Activated CD8-positive, alpha-beta memory T cell treated with anti-CD3 and anti-CD28 coated beads, Interleukin-2, amount 50 U/mL, for 48 hours (primary cell): ENCODE results near the gene TULP4.
"Not testable (repeated sequence)": the region's sequence is repeated elsewhere in the genome, so short reads cannot be mapped to it uniquely, and the experiment has no call there.

Source experiments
- DNase-seq: peaks from one replicate; pipeline ENCODE4 v3.0.0-alpha.2; 2020

Gene TULP4

GRCh38 chr6:158431036-158431435 lies 118.8 kb downstream of the TULP4 start:
- no peak for DNase-seq

- DNase-seq, result no peak
Measured at GRCh38 chr6:158431560-158431959, 119.3 kb downstream of the TULP4 start.

GRCh38 chr6:158437571-158437970 lies 125.3 kb downstream of the TULP4 start:
- DNase-seq, result no peak

- DNase-seq, result no peak
Measured at GRCh38 chr6:158438226-158438625, 126.0 kb downstream of the TULP4 start.

- no peak for DNase-seq
Measured at GRCh38 chr6:158439255-158439654, 127.0 kb downstream of the TULP4 start.

GRCh38 chr6:158441716-158442215 lies 129.5 kb downstream of the TULP4 start:
- DNase-seq, result no peak

GRCh38 chr6:158442306-158442705 lies 130.0 kb downstream of the TULP4 start:
- DNase-seq, result no peak

- no peak for DNase-seq
Measured at GRCh38 chr6:158445426-158446085, 133.3 kb downstream of the TULP4 start.

GRCh38 chr6:158448856-158449255 lies 136.6 kb downstream of the TULP4 start:
- DNase-seq, result no peak

- DNase-seq, result no peak
Measured at GRCh38 chr6:158452191-158452590, 139.9 kb downstream of the TULP4 start.

- no peak for DNase-seq
Measured at GRCh38 chr6:158457131-158457530, 144.9 kb downstream of the TULP4 start.

GRCh38 chr6:158457616-158458278 lies 145.5 kb downstream of the TULP4 start:
- DNase-seq, result no peak

- DNase-seq, result no peak
Measured at GRCh38 chr6:158459726-158460125, 147.5 kb downstream of the TULP4 start.

GRCh38 chr6:158460602-158461169 lies 148.4 kb downstream of the TULP4 start:
- DNase-seq, result no peak

- DNase-seq, result no peak
Measured at GRCh38 chr6:158461954-158462353, 149.7 kb downstream of the TULP4 start.

GRCh38 chr6:158464483-158464882 lies 152.2 kb downstream of the TULP4 start:
- DNase-seq, result no peak

- DNase-seq, result no peak
Measured at GRCh38 chr6:158465257-158465656, 153.0 kb downstream of the TULP4 start.

- no peak for DNase-seq
Measured at GRCh38 chr6:158465747-158466146, 153.5 kb downstream of the TULP4 start.

- DNase-seq, result no peak
Measured at GRCh38 chr6:158467923-158468322, 155.7 kb downstream of the TULP4 start.

- DNase-seq, result no peak
Measured at GRCh38 chr6:158468666-158469065, 156.4 kb downstream of the TULP4 start.

- DNase-seq, result not testable (repeated sequence)
Measured at GRCh38 chr6:158470023-158470422, 157.8 kb downstream of the TULP4 start.

GRCh38 chr6:158471339-158471738 lies 159.1 kb downstream of the TULP4 start:
- DNase-seq, result no peak

GRCh38 chr6:158472447-158472846 lies 160.2 kb downstream of the TULP4 start:
- DNase-seq, result no peak

- no peak for DNase-seq
Measured at GRCh38 chr6:158474961-158475343, 162.7 kb downstream of the TULP4 start.
